ENCODE data around the gene PVR.
"Not testable (repeated sequence)": the region's sequence is repeated elsewhere in the genome, so short reads cannot be mapped to it uniquely, and the experiment has no call there.

PVR gene

DNA sequence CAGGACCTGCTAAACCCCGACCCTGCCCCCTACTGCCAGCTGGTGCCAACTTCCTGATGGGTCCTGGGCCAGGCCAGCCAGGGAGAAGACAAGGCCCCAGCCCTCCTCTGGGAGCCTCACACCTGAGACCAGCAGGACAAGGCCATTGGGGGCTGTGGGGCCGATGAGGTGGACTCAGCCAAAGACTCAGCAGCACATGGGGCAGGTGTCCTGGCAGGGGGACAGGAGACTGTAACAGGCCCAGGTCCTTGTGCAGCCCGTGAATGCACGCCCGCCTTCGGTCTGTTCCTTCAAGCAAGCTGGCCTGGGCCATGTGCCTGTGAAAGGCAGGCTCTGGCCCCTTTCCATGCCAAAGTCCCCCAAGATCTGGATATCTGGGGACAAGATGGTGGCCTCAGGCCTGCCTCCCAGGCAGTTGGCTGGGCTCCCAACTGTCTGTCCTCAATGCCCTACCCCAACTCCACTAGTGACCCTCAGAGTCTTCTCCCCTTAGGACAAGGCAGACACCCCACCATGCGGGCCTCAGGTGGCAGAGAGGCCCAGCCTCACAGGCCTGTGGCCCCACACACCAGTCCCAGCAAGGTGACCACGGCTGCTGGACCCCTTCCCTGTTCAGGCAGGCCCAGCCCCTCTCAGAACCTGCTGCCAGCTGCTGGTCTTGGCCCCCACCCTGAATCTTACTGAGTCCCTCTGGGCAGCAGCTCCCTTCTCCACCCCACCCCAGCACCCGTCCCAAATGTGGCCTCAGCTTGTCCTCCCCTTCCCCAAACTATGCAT, 39.9 kb downstream of the PVR start:
- DNase-seq (ENCODE audit: low read depth): no peak
- TF ChIP-seq, protein P1, sequence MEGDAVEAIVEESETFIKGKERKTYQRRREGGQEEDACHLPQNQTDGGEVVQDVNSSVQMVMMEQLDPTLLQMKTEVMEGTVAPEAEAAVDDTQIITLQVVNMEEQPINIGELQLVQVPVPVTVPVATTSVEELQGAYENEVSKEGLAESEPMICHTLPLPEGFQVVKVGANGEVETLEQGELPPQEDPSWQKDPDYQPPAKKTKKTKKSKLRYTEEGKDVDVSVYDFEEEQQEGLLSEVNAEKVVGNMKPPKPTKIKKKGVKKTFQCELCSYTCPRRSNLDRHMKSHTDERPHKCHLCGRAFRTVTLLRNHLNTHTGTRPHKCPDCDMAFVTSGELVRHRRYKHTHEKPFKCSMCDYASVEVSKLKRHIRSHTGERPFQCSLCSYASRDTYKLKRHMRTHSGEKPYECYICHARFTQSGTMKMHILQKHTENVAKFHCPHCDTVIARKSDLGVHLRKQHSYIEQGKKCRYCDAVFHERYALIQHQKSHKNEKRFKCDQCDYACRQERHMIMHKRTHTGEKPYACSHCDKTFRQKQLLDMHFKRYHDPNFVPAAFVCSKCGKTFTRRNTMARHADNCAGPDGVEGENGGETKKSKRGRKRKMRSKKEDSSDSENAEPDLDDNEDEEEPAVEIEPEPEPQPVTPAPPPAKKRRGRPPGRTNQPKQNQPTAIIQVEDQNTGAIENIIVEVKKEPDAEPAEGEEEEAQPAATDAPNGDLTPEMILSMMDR (conservative IDR thresholded peaks at IDR 0.05; ENCODE audit: low read length): no peak
- no peak overlapping the region for H3K4me3 ChIP-seq (ENCODE audit: low read length)

DNA sequence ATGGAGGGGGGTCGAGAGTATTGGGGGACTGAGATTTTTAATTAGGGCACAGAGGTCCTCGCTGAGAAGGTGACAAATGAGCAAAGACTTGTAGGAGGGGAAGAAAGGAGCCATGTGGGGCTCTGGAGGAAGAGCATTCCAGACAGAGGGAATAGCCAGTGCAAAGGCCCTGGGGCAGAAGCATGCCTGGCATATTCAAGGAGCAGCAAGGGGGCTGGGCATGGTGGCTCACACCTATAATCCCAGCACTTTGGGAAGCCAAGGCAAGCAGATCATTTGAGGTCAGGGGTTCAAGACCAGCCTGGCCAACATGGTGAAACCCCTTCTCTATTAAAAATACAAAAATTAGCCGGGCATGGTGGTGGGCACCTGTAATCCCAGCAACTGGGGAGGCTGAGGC, 40.7 kb downstream of the PVR start:
- not testable (repeated sequence) for DNase-seq (ENCODE audit: low read depth); H3K4me3 ChIP-seq (ENCODE audit: low read length)

DNA sequence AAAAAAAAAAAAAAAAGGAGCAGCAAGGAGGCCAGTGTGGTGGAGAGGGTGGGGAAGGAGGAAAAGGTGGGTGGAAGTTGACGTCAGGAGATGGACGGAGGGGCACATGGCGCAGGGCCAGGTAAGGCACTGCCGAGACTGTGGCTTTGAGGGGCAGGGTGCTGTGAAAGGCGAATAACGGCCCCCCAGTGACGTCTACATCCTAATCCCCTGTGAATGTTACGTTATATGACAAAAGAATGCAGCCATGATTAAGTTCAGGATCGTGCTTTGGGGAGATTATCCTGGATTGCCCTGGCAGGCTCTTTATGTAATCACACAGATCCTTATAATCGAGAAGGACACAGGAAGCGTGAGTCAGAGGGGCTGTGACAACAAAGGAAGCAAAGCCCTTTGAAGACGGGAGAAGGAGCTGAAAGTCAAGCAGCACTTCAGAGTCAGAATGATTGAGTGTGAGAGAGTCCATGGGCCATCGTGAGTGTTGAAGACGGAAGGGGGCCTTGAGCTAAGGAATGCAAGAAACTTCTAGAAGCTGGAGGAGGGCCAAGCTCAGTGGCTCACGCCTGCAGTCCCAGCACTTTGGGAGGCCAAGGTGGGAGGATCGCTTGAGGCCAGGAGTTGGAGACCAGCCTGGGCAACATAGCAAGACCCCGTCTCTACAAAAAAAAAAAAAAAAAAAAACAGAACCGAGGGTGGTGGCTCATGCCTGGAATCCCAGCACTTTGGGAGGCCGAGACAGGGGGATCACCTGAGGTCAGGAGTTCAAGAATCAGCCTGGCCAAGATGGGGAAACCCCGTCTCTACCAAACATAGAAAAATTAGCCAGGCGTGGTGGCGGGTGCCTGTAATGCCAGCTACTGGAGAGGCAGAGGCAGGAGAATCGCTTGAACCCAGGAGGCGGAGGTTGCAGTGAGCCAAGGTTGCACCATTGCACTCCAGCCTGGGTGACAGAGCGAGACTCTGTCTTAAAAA, 41.5 kb downstream of the PVR start:
- H3K4me3 ChIP-seq (ENCODE audit: low read length): no peak overlapping the region
- TF ChIP-seq, protein P1 (conservative IDR thresholded peaks at IDR 0.05; ENCODE audit: low read length): no peak
- DNase-seq (ENCODE audit: low read depth): peak; percentile 89

DNA sequence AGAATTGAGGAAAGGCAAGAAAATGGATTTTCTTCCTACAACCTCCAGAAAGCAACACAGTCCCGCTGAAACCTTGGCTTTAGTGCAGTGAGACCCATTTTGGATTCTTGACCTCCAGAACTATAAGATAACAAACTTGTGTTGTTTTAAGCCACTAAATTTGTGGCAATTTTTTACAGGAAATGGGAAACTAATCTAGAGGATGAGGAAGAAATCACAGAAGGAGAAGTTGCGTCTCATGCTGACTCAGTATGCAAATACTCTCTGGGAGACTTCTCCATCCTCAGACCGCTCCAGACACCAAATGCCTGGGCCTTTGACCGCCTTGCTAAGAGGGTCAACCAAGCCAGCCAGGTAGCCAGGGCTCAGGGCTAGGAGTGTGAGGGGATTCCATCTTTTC, 42.2 kb downstream of the PVR start:
- no peak overlapping the region for H3K4me3 ChIP-seq (ENCODE audit: low read length)
- TF ChIP-seq, protein P1 (conservative IDR thresholded peaks at IDR 0.05; ENCODE audit: low read length): no peak
- DNase-seq (ENCODE audit: low read depth): peak; percentile 22

DNA sequence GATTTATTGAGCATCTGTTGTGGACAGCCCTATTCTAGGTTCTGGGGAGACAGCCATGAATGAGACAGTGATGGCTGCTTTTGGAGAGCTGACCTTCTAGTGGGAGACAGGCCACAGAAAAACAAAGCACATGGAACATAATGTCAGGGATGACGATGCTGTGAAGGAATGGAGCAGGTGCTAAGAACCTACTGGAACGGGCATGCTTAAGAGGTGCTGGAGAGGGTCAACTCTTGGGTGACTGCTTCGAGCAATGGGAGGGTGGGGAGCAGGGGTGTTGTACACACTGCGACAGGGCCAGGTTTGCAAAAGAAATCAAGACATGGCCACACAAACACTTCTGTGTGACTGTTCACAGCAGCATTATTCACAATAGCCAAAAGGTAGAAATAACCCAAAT, 43.2 kb downstream of the PVR start:
- no peak overlapping the region for H3K4me3 ChIP-seq (ENCODE audit: low read length)
- no peak for DNase-seq (ENCODE audit: low read depth)

DNA sequence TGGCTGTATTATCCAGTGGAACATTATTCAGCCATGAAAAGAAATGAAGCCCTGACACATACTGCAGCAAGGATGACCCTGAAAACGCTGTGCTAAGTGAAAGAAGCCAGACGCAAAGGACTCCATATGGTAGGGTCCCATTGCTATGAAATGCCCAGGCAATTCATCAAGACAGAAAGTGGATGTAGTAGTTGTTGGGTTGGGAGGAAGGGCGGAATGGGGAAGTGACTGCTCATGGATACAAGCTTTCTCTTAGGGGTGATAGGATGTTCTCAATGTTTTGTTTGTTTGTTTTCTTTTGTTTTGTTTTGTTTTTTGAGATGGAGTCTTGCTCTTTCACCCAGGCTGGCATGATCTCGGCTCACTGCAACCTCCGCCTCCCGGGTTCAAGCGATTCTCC, 44.2 kb downstream of the PVR start:
- no peak for DNase-seq (ENCODE audit: low read depth)
- TF ChIP-seq, protein P1 (conservative IDR thresholded peaks at IDR 0.05; ENCODE audit: low read length): no peak

More for the DNA sequence above, 43.2 kb downstream of the PVR start:
- TF ChIP-seq, protein P1 (conservative IDR thresholded peaks at IDR 0.05; ENCODE audit: low read length): no peak

DNA sequence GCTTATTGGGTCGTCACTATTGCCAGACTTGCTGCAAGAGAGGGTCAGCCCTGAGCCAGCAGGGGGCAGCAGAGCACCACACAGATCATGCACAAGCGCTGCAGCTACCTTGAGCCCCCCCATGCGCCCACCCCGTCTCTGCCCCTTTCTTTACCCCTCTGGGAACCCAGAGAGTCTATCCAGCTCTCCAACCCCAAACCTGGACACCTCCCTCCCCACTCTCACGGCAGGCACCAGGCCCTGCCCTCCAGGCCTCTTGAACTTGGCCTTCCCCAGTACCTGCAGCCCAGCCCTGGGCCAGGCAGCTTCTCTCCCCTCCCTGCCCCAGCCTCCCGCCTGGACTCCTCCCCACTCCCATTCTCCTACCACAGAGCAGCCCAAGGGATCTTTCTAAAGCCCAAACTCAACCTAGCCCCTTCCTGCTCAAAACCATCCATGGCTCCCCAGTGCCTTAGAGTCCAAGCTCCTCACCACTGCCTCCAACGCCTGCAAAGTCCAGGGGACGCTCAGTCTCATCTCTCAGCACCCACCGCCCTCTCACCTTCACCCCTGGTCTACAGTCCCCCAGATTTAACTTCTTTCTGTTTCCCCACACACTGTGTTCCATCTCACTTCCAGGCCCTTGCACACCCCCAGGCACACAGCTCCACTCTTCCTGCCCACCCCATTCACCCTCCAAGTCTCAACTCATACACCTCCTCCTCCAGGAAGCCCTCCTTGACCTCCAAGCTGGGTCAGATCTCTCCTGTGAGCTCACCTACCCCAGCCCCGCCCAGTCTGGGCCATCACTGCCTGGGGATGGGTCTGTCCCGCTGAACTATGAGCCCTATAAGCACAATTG, 45.8 kb downstream of the PVR start:
- no peak overlapping the region for H3K4me3 ChIP-seq (ENCODE audit: low read length)
- DNase-seq (ENCODE audit: low read depth): peak; percentile 59
- TF ChIP-seq, protein P1 (conservative IDR thresholded peaks at IDR 0.05; ENCODE audit: low read length): peak; percentile 94

More for the DNA sequence above, 44.2 kb downstream of the PVR start:
- no peak overlapping the region for H3K4me3 ChIP-seq (ENCODE audit: low read length)

All from AG10803 (cell line).